MM.1S (cell line): ENCODE data around the gene NAGPA.

Source experiments
- CTCF ChIP-seq: fragments of 300-600 bp; sonication (generic); IDR thresholded peaks from 2 replicates; pipeline ENCODE4 v1.5.1; 2016; ENCODE audit warnings: antibody characterized with exemption, low read length, mixed read lengths
- EZH2 ChIP-seq: fragments of 300-600 bp; sonication (generic); optimal IDR thresholded peaks from 2 replicates; pipeline ENCODE3; 2017; ENCODE audit warnings: low read depth, mild to moderate bottlenecking, antibody characterized with exemption, low read length, mixed read lengths
- EZH2phosphoT487 ChIP-seq: fragments of 300-600 bp; sonication (generic); IDR thresholded peaks from 2 replicates; pipeline ENCODE4 v1.6.1; 2018; ENCODE audit warnings: antibody characterized with exemption, low read length

- TF ChIP-seq CTCF (no peak), EZH2 (no peak), EZH2phosphoT487 (no peak)
Observed at GRCh38 chr16:5001571-5001970, 32.2 kb downstream of the NAGPA start.
